ENCODE data around the gene ENAM. TPM values are rescaled to one million over a fixed set of nuclear protein-coding genes. Genes with fewer than 3 reads are reported as not detected.

Gene ENAM
- polyA plus RNA-seq, 1 of the 3 experiments (the other 2 are of a cell fraction): 0.20 TPM

DNA sequence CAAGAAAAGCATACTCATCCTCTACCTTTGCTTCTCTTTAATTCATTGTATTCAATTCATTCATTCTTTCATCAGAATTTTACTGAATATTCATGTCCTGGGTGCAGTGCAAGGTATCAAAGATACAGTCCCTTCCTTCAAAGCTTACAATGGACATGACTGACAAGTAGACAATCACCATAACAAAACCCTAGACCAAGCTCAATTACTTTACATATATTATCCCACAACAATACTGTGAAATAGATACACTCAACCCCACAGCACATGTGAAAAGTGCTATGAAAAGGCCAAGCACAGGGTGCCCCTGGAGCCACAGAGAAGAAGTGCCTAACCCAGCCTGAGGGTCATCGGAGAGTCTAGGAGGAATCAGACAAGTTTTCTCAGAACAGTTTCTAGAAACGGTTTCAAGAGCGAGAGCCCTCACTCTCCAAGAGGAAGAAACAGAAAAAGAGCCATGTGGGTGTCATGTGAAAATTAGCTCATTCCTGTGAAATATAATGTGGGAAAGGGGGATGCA is 21.1 kb upstream of the ENAM start:
- peaks cover 7% of the 10 kb centered on the region; the same call in 1 of the 2 replicates for H3K27me3 ChIP-seq (ENCODE audit: insufficient read depth)
- H3K9me2 ChIP-seq: no peaks in the 10 kb centered on the region
- H3K36me3 ChIP-seq (replicated peaks in 1 of 2; ENCODE audit: control insufficient read depth in 1 of 2, insufficient read depth in 2 of 2, low read length in 1 of 2): no peaks in the 10 kb centered on the region
- H3K79me2 ChIP-seq (ENCODE audit: insufficient read depth): no peaks in the 10 kb centered on the region
- H3F3A ChIP-seq (replicated peaks; ENCODE audit: insufficient read depth): no peaks in the 10 kb centered on the region
- no peak overlapping the region for H3K27ac ChIP-seq (ENCODE audit: low read depth in 2 of 2, low read length in 1 of 2)
- H3K9ac ChIP-seq: no peak overlapping the region
- no peak overlapping the region for H3K4me2 ChIP-seq
- H3K9me3 ChIP-seq: no peaks in the 10 kb centered on the region
- H3K4me3 ChIP-seq (ENCODE audit: low read depth in 2 of 2, low read length in 1 of 2): no peak overlapping the region
- no peak for DNase-seq
- no peak overlapping the region for H2AFZ ChIP-seq (ENCODE audit: low read depth)
- TF ChIP-seq GATA2 (CRISPR knock-in tag; IDR thresholded peaks at IDR 0.05) (no peak), SIN3A (IDR thresholded peaks at IDR 0.05; ENCODE audit: borderline replicate concordance, low read depth, low read length) (no peak), MXI1 (IDR thresholded peaks at IDR 0.05; ENCODE audit: low read depth, low read length) (no peak), YY1 (IDR thresholded peaks at IDR 0.05; ENCODE audit: low read depth) (no peak), ELF1 (IDR thresholded peaks at IDR 0.05) (no peak), MEF2A (IDR thresholded peaks at IDR 0.05; ENCODE audit: borderline replicate concordance, low read depth) (no peak)
- TF ChIP-seq, protein P1, sequence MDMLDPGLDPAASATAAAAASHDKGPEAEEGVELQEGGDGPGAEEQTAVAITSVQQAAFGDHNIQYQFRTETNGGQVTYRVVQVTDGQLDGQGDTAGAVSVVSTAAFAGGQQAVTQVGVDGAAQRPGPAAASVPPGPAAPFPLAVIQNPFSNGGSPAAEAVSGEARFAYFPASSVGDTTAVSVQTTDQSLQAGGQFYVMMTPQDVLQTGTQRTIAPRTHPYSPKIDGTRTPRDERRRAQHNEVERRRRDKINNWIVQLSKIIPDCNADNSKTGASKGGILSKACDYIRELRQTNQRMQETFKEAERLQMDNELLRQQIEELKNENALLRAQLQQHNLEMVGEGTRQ (IDR thresholded peaks at IDR 0.05; ENCODE audit: borderline replicate concordance, low read depth, low read length): no peak
- TF ChIP-seq, protein P2, sequence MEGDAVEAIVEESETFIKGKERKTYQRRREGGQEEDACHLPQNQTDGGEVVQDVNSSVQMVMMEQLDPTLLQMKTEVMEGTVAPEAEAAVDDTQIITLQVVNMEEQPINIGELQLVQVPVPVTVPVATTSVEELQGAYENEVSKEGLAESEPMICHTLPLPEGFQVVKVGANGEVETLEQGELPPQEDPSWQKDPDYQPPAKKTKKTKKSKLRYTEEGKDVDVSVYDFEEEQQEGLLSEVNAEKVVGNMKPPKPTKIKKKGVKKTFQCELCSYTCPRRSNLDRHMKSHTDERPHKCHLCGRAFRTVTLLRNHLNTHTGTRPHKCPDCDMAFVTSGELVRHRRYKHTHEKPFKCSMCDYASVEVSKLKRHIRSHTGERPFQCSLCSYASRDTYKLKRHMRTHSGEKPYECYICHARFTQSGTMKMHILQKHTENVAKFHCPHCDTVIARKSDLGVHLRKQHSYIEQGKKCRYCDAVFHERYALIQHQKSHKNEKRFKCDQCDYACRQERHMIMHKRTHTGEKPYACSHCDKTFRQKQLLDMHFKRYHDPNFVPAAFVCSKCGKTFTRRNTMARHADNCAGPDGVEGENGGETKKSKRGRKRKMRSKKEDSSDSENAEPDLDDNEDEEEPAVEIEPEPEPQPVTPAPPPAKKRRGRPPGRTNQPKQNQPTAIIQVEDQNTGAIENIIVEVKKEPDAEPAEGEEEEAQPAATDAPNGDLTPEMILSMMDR (IDR thresholded peaks at IDR 0.05): no peak
- WGBS (ENCODE audit: low lambda C conversion rate): 3% methylated on average over 3 of the region's 3 CpGs
- no peaks in the 10 kb centered on the region for H4K20me1 ChIP-seq (ENCODE audit: insufficient read depth)
- ChIA-PET POLR2A (no interaction called here), CTCF (interaction anchor here (1.1 kb wide), 1 partner anchor 27 kb away, joined by 3 read pairs; no protein-coding TSS in a partner anchor)
- H3K4me1 ChIP-seq (ENCODE audit: control insufficient read depth in 1 of 2, insufficient read depth in 2 of 2, low read depth in 1 of 2, low read length in 1 of 2): no peaks in the 10 kb centered on the region

DNA sequence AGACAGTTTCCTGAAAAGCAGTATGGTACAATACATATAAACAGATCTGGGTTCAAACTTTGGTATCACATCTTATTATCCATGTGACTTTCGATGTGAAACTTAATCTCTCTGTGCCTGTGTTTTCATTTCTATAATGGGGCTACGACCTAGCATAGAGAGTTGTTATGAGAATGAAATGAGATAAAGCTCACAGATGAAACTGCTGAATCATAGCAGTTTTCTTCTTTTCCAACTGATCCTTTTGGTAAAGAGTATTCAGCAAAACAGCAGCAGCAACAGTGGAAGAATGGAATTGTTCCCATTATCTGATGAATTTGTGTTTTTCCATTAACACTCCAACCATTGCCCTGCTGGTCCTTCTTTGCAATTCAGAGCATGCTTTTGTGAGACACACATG is 20.2 kb upstream of the ENAM start:
- Histone ChIP-seq H3F3A (replicated peaks; ENCODE audit: insufficient read depth) (no peaks in the 10 kb centered on the region), H3K79me2 (ENCODE audit: insufficient read depth) (no peaks in the 10 kb centered on the region), H3K27ac (ENCODE audit: low read depth in 2 of 2, low read length in 1 of 2) (no peak overlapping the region), H4K20me1 (ENCODE audit: insufficient read depth) (no peaks in the 10 kb centered on the region), H3K4me3 (ENCODE audit: low read depth in 2 of 2, low read length in 1 of 2) (no peak overlapping the region), H3K9me3 (no peaks in the 10 kb centered on the region), H3K4me1 (ENCODE audit: control insufficient read depth in 1 of 2, insufficient read depth in 2 of 2, low read depth in 1 of 2, low read length in 1 of 2) (no peaks in the 10 kb centered on the region; a peak in 1 of 4 replicates), H3K9me2 (no peaks in the 10 kb centered on the region), H3K4me2 (no peak overlapping the region), H3K27me3 (ENCODE audit: insufficient read depth) (peaks cover 7% of the 10 kb centered on the region; the same call in 1 of the 2 replicates), H3K9ac (no peak overlapping the region), H2AFZ (ENCODE audit: low read depth) (no peak overlapping the region), H3K36me3 (replicated peaks in 1 of 2; ENCODE audit: control insufficient read depth in 1 of 2, insufficient read depth in 2 of 2, low read length in 1 of 2) (no peaks in the 10 kb centered on the region)
- WGBS (ENCODE audit: low lambda C conversion rate): 2% methylated on average over 2 of the region's 2 CpGs
- ChIA-PET POLR2A (no interaction called here), CTCF (no interaction called here)
- TF ChIP-seq, protein P1 (IDR thresholded peaks at IDR 0.05; ENCODE audit: borderline replicate concordance, low read depth, low read length): no peak
- TF ChIP-seq FOXJ3 (CRISPR knock-in tag; IDR thresholded peaks at IDR 0.05): no peak
- TF ChIP-seq ELF1 (IDR thresholded peaks at IDR 0.05): no peak
- TF ChIP-seq, protein P3, sequence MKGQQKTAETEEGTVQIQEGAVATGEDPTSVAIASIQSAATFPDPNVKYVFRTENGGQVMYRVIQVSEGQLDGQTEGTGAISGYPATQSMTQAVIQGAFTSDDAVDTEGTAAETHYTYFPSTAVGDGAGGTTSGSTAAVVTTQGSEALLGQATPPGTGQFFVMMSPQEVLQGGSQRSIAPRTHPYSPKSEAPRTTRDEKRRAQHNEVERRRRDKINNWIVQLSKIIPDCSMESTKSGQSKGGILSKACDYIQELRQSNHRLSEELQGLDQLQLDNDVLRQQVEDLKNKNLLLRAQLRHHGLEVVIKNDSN (IDR thresholded peaks at IDR 0.05; ENCODE audit: borderline replicate concordance, low read depth): no peak
- TF ChIP-seq, protein P4, sequence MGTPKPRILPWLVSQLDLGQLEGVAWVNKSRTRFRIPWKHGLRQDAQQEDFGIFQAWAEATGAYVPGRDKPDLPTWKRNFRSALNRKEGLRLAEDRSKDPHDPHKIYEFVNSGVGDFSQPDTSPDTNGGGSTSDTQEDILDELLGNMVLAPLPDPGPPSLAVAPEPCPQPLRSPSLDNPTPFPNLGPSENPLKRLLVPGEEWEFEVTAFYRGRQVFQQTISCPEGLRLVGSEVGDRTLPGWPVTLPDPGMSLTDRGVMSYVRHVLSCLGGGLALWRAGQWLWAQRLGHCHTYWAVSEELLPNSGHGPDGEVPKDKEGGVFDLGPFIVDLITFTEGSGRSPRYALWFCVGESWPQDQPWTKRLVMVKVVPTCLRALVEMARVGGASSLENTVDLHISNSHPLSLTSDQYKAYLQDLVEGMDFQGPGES (IDR thresholded peaks at IDR 0.05; ENCODE audit: low read depth, low read length): no peak
- TF ChIP-seq, protein P5, sequence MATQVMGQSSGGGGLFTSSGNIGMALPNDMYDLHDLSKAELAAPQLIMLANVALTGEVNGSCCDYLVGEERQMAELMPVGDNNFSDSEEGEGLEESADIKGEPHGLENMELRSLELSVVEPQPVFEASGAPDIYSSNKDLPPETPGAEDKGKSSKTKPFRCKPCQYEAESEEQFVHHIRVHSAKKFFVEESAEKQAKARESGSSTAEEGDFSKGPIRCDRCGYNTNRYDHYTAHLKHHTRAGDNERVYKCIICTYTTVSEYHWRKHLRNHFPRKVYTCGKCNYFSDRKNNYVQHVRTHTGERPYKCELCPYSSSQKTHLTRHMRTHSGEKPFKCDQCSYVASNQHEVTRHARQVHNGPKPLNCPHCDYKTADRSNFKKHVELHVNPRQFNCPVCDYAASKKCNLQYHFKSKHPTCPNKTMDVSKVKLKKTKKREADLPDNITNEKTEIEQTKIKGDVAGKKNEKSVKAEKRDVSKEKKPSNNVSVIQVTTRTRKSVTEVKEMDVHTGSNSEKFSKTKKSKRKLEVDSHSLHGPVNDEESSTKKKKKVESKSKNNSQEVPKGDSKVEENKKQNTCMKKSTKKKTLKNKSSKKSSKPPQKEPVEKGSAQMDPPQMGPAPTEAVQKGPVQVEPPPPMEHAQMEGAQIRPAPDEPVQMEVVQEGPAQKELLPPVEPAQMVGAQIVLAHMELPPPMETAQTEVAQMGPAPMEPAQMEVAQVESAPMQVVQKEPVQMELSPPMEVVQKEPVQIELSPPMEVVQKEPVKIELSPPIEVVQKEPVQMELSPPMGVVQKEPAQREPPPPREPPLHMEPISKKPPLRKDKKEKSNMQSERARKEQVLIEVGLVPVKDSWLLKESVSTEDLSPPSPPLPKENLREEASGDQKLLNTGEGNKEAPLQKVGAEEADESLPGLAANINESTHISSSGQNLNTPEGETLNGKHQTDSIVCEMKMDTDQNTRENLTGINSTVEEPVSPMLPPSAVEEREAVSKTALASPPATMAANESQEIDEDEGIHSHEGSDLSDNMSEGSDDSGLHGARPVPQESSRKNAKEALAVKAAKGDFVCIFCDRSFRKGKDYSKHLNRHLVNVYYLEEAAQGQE (IDR thresholded peaks at IDR 0.05; ENCODE audit: low read depth, low read length): no peak
- no peak for TF ChIP-seq TAF1 (IDR thresholded peaks at IDR 0.05; ENCODE audit: borderline replicate concordance, low read depth, low read length)
- no peak for TF ChIP-seq NRF1 (IDR thresholded peaks at IDR 0.05; ENCODE audit: low read depth, low read length)
- DNase-seq: no peak
